ENCODE results near the gene ACVR1B.
"Not testable (repeated sequence)": the region's sequence is repeated elsewhere in the genome, so short reads cannot be mapped to it uniquely, and the experiment has no call there.

ACVR1B gene

DNA sequence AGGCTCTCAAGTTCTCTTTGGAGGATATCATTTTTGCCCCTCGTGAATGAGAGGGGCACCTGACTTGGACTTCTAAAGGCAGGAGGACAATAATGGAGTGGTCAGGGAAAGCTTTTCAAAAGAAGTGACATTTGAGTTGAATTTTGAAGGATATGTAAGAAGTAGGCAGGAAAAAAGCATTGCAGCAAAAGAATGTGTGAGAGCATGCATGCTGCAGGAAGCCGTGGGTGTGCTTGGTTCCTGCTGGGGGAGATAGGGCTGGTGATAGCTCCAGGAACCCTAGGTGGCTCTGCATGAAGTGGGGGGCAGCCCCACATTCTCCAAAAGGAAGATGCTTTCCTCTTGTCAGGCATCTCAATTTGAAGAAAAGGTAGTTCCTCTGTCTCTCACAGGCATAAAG lies 23.1 kb downstream of the ACVR1B start:
- Histone ChIP-seq H3K4me3 (no peak overlapping the region), H3K4me1 (peaks cover 73% of the 10 kb centered on the region), H3K27me3 (no peaks in the 10 kb centered on the region), H3K4me2 (peak overlapping the region; percentile 85), H4K20me1 (peaks cover 68% of the 10 kb centered on the region), H3K9me3 (no peaks in the 10 kb centered on the region), H3K27ac (no peak overlapping the region), H3K9ac (no peak overlapping the region; the same call in 1 of the 2 replicates), H3K36me3 (peaks cover 29% of the 10 kb centered on the region)
- no peak for TF ChIP-seq Cebpa-rat (IDR thresholded peaks at IDR 0.05)

DNA sequence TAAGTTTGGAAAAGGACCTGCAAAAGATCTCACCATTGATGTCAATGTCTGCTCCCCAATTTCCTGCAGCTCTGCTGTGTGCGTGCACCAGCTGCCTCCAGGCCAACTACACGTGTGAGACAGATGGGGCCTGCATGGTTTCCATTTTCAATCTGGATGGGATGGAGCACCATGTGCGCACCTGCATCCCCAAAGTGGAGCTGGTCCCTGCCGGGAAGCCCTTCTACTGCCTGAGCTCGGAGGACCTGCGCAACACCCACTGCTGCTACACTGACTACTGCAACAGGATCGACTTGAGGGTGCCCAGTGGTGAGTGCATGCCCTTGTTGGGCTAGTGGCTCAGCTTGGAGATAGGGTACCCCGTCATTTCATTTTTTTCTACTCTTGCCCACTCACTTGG lies 23.7 kb downstream of the ACVR1B start:
- Histone ChIP-seq H4K20me1 (peaks cover 63% of the 10 kb centered on the region), H3K4me1 (peaks cover 69% of the 10 kb centered on the region), H3K36me3 (peaks cover 29% of the 10 kb centered on the region), H3K27me3 (no peaks in the 10 kb centered on the region), H3K9ac (no peak overlapping the region; the same call in 1 of the 2 replicates), H3K27ac (no peak overlapping the region), H3K9me3 (no peaks in the 10 kb centered on the region), H3K4me3 (no peak overlapping the region), H3K4me2 (peak overlapping the region; percentile 85)
- no peak for TF ChIP-seq Cebpa-rat (IDR thresholded peaks at IDR 0.05)

DNA sequence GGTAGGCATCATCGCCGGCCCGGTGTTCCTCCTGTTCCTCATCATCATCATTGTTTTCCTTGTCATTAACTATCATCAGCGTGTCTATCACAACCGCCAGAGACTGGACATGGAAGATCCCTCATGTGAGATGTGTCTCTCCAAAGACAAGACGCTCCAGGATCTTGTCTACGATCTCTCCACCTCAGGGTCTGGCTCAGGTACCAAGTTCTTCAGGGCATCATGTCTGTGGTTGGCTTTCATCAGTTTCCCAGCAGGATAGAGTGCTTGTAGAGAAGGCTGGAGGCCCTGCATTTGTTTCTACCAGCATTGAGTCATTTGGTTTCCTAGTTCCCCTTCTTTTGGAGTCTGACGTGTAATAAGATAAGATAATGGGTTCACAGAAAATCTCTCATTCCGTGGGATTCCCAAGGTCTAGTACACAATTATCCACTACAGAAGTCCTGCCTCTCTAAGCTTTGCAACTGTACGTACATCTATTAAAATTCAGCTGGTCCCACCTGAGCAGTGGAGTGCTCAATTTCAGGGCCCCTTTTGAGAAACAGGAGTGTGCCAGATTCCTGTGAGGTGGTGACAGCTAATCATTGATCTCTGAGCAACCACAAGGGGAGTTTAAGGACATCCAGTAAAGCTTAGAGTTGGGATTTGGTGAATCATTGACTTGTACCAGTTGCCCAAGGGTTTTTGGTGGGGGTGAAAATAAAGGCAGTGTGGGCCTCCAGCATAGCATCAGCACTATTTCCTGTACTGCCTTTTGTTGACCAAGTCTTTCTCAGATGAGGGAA lies 25.1 kb downstream of the ACVR1B start:
- H3K9me3 ChIP-seq = no peaks in the 10 kb centered on the region
- H3K36me3 ChIP-seq = peaks cover 41% of the 10 kb centered on the region
- peaks cover 63% of the 10 kb centered on the region for H3K4me1 ChIP-seq
- peak overlapping the region; percentile 85; the same call in 1 of the 2 replicates for H3K4me2 ChIP-seq
- no peak overlapping the region for H3K9ac ChIP-seq
- no peak overlapping the region for H3K4me3 ChIP-seq
- H3K27ac ChIP-seq = no peak overlapping the region
- no peaks in the 10 kb centered on the region for H3K27me3 ChIP-seq
- peaks cover 49% of the 10 kb centered on the region for H4K20me1 ChIP-seq
- TF ChIP-seq Cebpa-rat (IDR thresholded peaks at IDR 0.05) = no peak

DNA sequence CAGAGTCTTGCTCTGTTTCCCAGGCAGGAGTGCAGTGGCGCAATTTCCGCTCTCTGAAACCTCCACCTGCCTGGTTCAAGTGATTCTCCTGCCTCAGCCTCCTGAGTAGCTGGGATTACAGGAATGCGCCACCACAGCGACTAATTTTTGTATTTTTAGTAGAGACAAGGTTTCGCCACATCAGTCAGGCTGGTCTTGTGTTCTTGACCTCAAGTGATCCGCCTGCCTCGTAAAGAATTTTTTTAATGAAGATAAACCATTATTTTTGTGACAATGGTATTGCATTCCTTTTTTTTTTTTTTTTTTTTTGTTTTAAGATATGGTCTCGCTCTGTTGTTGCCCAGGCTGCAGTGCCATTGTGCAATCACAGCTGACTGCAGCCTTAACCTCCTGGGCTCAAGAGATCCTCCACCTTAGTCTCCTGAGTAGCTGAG lies 25.8 kb downstream of the ACVR1B start:
- no peaks in the 10 kb centered on the region for H3K9me3 ChIP-seq
- H3K4me1 ChIP-seq = peaks cover 55% of the 10 kb centered on the region
- no peak overlapping the region for H3K4me3 ChIP-seq
- no peaks in the 10 kb centered on the region for H3K27me3 ChIP-seq
- H3K27ac ChIP-seq = no peak overlapping the region
- peaks cover 49% of the 10 kb centered on the region for H3K36me3 ChIP-seq
- H4K20me1 ChIP-seq = peaks cover 45% of the 10 kb centered on the region
- H3K9ac ChIP-seq = no peak overlapping the region
- 0 out of 2 replicates have a peak, but pooled peaks have one; percentile 16 for TF ChIP-seq Cebpa-rat (IDR thresholded peaks at IDR 0.05)
- H3K4me2 ChIP-seq = no peak overlapping the region

DNA sequence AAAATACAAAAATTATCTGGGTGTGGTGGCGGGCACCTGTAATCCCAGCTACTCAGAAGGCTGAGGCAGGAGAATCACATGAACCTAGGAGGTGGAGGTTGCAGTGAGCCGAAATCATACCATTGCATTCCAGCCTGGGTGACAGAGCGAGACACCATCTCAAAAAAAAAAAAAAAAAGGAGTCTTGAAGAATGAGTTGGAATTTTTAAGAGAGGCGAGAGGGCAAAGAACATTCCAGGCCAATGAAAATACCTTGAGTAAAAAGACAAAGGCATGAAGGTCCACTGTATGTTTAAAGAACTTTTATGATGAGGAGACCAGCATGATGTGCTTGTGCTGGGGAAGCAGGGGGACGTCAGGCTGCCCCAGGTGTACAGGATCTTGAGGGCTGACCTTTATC lies 27.8 kb downstream of the ACVR1B start:
- H3K9me3 ChIP-seq, H3K4me2 ChIP-seq, H3K4me3 ChIP-seq, H3K27ac ChIP-seq, H3K27me3 ChIP-seq, H3K9ac ChIP-seq: not testable (repeated sequence)
- peaks cover 68% of the 10 kb centered on the region for H3K36me3 ChIP-seq
- peaks cover 35% of the 10 kb centered on the region for H3K4me1 ChIP-seq
- peaks cover 27% of the 10 kb centered on the region for H4K20me1 ChIP-seq

DNA sequence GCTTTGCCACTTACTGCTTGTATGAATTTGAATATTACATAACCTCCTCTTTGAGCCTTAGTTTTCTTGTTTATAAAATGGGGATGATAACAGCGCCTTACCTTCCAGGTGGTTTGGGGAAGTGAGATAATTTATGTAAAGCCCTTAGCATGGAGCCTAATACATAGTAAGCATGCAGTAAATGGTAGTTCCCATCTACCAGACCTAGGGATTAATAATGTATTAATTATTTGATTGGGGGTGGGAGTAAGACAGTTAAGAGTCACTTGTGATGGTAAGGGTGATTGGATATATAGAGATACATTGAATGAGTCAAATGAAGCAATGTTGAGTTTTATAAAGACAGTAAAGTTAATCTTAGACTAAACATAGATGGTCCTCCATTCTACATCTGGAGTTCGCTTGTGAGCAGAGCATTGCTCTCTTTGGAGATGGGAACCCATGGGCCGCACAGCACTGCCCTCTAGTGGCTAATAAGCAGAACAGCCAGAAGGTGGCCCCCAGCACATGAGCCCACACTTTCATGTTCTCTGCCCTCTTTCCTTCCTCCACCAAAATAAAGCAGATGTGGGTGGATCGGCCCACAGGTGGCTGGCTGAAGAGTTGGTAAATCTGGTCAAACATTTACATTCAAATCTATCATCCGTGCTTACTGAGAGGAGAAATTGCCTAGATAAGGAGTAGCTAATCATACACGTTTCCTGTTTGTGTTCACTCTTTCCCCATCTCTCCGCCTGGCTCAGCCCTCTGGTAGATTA lies 28.7 kb downstream of the ACVR1B start:
- H3K4me2 ChIP-seq = peak overlapping the region; percentile 52
- peaks cover 26% of the 10 kb centered on the region for H3K4me1 ChIP-seq
- peaks cover 17% of the 10 kb centered on the region for H4K20me1 ChIP-seq
- no peak overlapping the region for H3K4me3 ChIP-seq
- H3K36me3 ChIP-seq = peaks cover 77% of the 10 kb centered on the region
- no peak overlapping the region for H3K27ac ChIP-seq
- H3K9ac ChIP-seq = no peak overlapping the region; the same call in 1 of the 2 replicates
- H3K9me3 ChIP-seq = no peaks in the 10 kb centered on the region
- TF ChIP-seq Cebpa-rat (IDR thresholded peaks at IDR 0.05) = no peak
- H3K27me3 ChIP-seq = no peaks in the 10 kb centered on the region

DNA sequence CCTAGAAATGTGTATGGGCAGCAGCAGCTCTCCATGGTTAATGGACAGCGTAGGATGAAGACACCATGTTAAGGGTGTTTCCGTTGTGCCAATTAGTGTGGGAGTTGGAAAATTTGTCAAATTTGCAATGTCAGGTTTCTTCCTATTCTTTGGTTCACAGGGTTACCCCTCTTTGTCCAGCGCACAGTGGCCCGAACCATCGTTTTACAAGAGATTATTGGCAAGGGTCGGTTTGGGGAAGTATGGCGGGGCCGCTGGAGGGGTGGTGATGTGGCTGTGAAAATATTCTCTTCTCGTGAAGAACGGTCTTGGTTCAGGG lies 29.3 kb downstream of the ACVR1B start:
- peaks cover 12% of the 10 kb centered on the region for H4K20me1 ChIP-seq
- no peak for TF ChIP-seq Cebpa-rat (IDR thresholded peaks at IDR 0.05)
- no peak overlapping the region for H3K4me3 ChIP-seq
- no peaks in the 10 kb centered on the region for H3K27me3 ChIP-seq
- peak overlapping the region; percentile 35; the same call in 1 of the 2 replicates for H3K9ac ChIP-seq
- no peak overlapping the region for H3K27ac ChIP-seq
- peak overlapping the region; percentile 52 for H3K4me2 ChIP-seq
- H3K36me3 ChIP-seq = peaks cover 80% of the 10 kb centered on the region
- H3K9me3 ChIP-seq = no peaks in the 10 kb centered on the region
- peaks cover 21% of the 10 kb centered on the region for H3K4me1 ChIP-seq

DNA sequence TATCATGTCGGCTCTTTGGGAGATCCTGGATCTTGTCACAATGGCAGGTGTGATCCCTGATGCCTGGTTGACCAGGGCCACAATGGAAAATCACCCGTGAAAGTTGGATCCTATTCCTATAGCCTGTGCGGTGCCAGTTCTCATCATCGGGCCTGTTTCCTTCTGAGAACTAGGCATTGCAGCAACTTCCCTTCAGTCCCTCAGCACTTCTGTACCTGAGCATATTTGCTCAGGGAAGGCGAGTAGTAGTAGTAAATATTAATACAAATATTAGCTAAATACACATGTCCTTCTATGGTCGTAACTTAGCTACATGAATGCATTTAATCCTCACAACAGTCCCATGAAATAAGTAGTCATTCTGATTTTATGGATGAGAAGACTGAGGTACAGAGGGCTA lies 33.2 kb downstream of the ACVR1B start:
- H3K27me3 ChIP-seq = no peaks in the 10 kb centered on the region
- H3K27ac ChIP-seq = no peak overlapping the region
- no peak for TF ChIP-seq Cebpa-rat (IDR thresholded peaks at IDR 0.05)
- no peak overlapping the region for H3K4me3 ChIP-seq
- peaks cover 9% of the 10 kb centered on the region for H3K4me1 ChIP-seq
- 0 out of 2 replicates have a peak, but pooled peaks cover 5% of the 10 kb centered on the region for H4K20me1 ChIP-seq
- no peak overlapping the region; the same call in 1 of the 2 replicates for H3K9ac ChIP-seq
- no peak overlapping the region for H3K4me2 ChIP-seq
- H3K9me3 ChIP-seq = no peaks in the 10 kb centered on the region
- peaks cover 86% of the 10 kb centered on the region for H3K36me3 ChIP-seq

DNA sequence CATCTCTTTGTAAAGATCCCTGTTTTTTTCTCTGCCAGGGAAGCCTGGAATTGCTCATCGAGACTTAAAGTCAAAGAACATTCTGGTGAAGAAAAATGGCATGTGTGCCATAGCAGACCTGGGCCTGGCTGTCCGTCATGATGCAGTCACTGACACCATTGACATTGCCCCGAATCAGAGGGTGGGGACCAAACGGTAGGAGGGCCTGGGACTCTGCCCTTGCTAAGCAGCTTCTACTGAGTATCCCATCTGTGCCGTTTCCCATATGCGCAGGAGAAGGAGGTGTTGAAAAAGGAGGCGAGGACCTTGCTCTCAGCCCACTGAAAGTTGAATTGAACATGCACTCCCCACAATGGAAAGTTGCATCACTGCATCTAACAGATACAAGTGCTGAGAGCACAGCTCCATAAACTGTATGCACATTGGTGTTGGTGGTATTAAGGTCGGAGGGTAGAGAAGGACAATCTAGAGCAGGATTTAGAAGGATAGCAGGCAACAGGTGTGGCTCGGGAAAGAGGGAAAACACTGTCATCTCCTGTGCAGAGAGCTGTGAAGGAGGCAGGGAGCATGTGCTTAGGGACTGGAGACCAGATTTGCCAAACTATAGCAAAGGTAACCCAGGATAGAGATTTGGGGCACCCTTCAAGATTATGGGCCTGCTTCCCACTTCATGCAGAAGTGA lies 33.8 kb downstream of the ACVR1B start:
- Histone ChIP-seq H3K27ac (no peak overlapping the region), H3K4me2 (no peak overlapping the region), H3K36me3 (peaks cover 91% of the 10 kb centered on the region), H3K9me3 (no peaks in the 10 kb centered on the region), H3K27me3 (no peaks in the 10 kb centered on the region), H3K9ac (no peak overlapping the region), H3K4me1 (peaks cover 6% of the 10 kb centered on the region), H4K20me1 (0 out of 2 replicates have a peak, but pooled peaks cover 5% of the 10 kb centered on the region), H3K4me3 (no peak overlapping the region)
- no peak for TF ChIP-seq Cebpa-rat (IDR thresholded peaks at IDR 0.05)
